ENCODE measurements around the gene PATJ.
"Not testable (repeated sequence)": the region's sequence is repeated elsewhere in the genome, so short reads cannot be mapped to it uniquely, and the experiment has no call there.

Gene PATJ

GRCh38 chr1:61942856-61943255, 200.6 kb downstream of the PATJ start:
- no peak for DNase-seq (ENCODE audit: low read depth)

GRCh38 chr1:61948685-61949084, 206.4 kb downstream of the PATJ start:
- DNase-seq (ENCODE audit: low read depth) = not testable (repeated sequence)

GRCh38 chr1:61950418-61950817, 208.1 kb downstream of the PATJ start:
- DNase-seq (ENCODE audit: low read depth) = no peak

- DNase-seq (ENCODE audit: low read depth) = peak; percentile 44
These were observed 209.7 kb downstream of the PATJ start for GRCh38 chr1:61951731-61952580.

GRCh38 chr1:61952675-61953074, 210.4 kb downstream of the PATJ start:
- DNase-seq (ENCODE audit: low read depth) = no peak

- DNase-seq (ENCODE audit: low read depth) = no peak
These were observed 211.0 kb downstream of the PATJ start for GRCh38 chr1:61953076-61953789.

GRCh38 chr1:61953790-61954150, 211.5 kb downstream of the PATJ start:
- no peak for DNase-seq (ENCODE audit: low read depth)

GRCh38 chr1:61955261-61955660, 213.0 kb downstream of the PATJ start:
- DNase-seq (ENCODE audit: low read depth) = no peak

GRCh38 chr1:61956016-61956645, 213.9 kb downstream of the PATJ start:
- DNase-seq (ENCODE audit: low read depth) = no peak

GRCh38 chr1:61956784-61957183, 214.5 kb downstream of the PATJ start:
- no peak for DNase-seq (ENCODE audit: low read depth)

GRCh38 chr1:61961009-61961408, 218.7 kb downstream of the PATJ start:
- no peak for DNase-seq (ENCODE audit: low read depth)

GRCh38 chr1:61962631-61963030, 220.4 kb downstream of the PATJ start:
- no peak for DNase-seq (ENCODE audit: low read depth)

GRCh38 chr1:61966450-61967225, 224.4 kb downstream of the PATJ start:
- DNase-seq (ENCODE audit: low read depth) = not testable (repeated sequence)

GRCh38 chr1:61967750-61968149, 225.5 kb downstream of the PATJ start:
- no peak for DNase-seq (ENCODE audit: low read depth)

GRCh38 chr1:61968869-61969268, 226.6 kb downstream of the PATJ start:
- no peak for DNase-seq (ENCODE audit: low read depth)

GRCh38 chr1:61973100-61973837, 231.0 kb downstream of the PATJ start:
- DNase-seq (ENCODE audit: low read depth) = no peak

- DNase-seq (ENCODE audit: low read depth) = no peak
These were observed 233.4 kb downstream of the PATJ start for GRCh38 chr1:61975638-61976037.

GRCh38 chr1:61976566-61976965, 234.3 kb downstream of the PATJ start:
- DNase-seq (ENCODE audit: low read depth) = no peak

GRCh38 chr1:61978796-61979195, 236.5 kb downstream of the PATJ start:
- no peak for DNase-seq (ENCODE audit: low read depth)

GRCh38 chr1:61979729-61980128, 237.4 kb downstream of the PATJ start:
- DNase-seq (ENCODE audit: low read depth) = no peak

GRCh38 chr1:61980561-61980960, 238.3 kb downstream of the PATJ start:
- no peak for DNase-seq (ENCODE audit: low read depth)

All from non-pigmented ciliary epithelial cell (primary cell).